NCI-H82 (cell line): Measurements from ENCODE around the gene ZNF385A.

Source experiments
- DNase-seq: peaks from one replicate; lab custom pipeline; 2025; lab: John Stamatoyannopoulos, UW

ZNF385A gene

GRCh38 chr12:54373649-54374561 is 10.6 kb downstream of the ZNF385A start:
- no peak for DNase-seq

GRCh38 chr12:54372113-54372806 is 12.3 kb downstream of the ZNF385A start:
- DNase-seq = no peak

GRCh38 chr12:54371328-54372112 is 13.0 kb downstream of the ZNF385A start:
- no peak for DNase-seq

GRCh38 chr12:54370171-54370730 is 14.3 kb downstream of the ZNF385A start:
- peak; percentile 81 for DNase-seq

- DNase-seq = no peak
Measured at GRCh38 chr12:54369597-54370131, 14.9 kb downstream of the ZNF385A start.

GRCh38 chr12:54368709-54369596 is 15.6 kb downstream of the ZNF385A start:
- DNase-seq = peak; percentile 98

- no peak for DNase-seq
Measured at GRCh38 chr12:54368025-54368708, 16.4 kb downstream of the ZNF385A start.

GRCh38 chr12:54364413-54364812 is 20.1 kb downstream of the ZNF385A start, which contains the start of gene GPR84:
GPR84 (minus strand) TSS chr12:54364486; CDS start chr12:54363851, 635 bp downstream.
- no peak for DNase-seq

- no peak for DNase-seq
Measured at GRCh38 chr12:54363618-54364017, 20.9 kb downstream of the ZNF385A start.

- no peak for DNase-seq
Measured at GRCh38 chr12:54363047-54363446, 21.5 kb downstream of the ZNF385A start.

GRCh38 chr12:54360717-54361456 is 23.6 kb downstream of the ZNF385A start:
- peak; percentile 97 for DNase-seq

GRCh38 chr12:54359762-54360351 is 24.7 kb downstream of the ZNF385A start:
- DNase-seq = no peak

- DNase-seq = peak; percentile 100
Measured at GRCh38 chr12:54358945-54359761, 25.4 kb downstream of the ZNF385A start.

- DNase-seq = peak; percentile 80
Measured at GRCh38 chr12:54358191-54358944, 26.2 kb downstream of the ZNF385A start.

GRCh38 chr12:54357506-54358190 is 26.9 kb downstream of the ZNF385A start:
- no peak for DNase-seq

- peak; percentile 90 for DNase-seq
Measured at GRCh38 chr12:54356951-54357356, 27.6 kb downstream of the ZNF385A start.

GRCh38 chr12:54356228-54356627 is 28.3 kb downstream of the ZNF385A start:
- DNase-seq = no peak
